GM23248 (cell line): Measurements from ENCODE around the gene VWF. TPM values are rescaled to one million over a fixed set of nuclear protein-coding genes. Genes with fewer than 3 reads are reported as not detected.

Experiments used
- DNase-seq: peaks from one replicate; pipeline ENCODE4 v3.0.0-alpha.2; 2015
- H2AFZ ChIP-seq: fragments of 200-600 bp; sonication (generic); 2 replicates; pipeline ENCODE4 v1.6.1; 2016; ENCODE audit warnings: antibody characterized with exemption
- H3F3A ChIP-seq: fragments of 200-600 bp; sonication (generic); 2 replicates; pipeline ENCODE4 v1.6.1; 2016; ENCODE audit warnings: mild to moderate bottlenecking, antibody characterized with exemption, mixed run types; ENCODE audit not compliant: insufficient read depth
- H3K27ac ChIP-seq: fragments of 200-600 bp; sonication (generic); 2 replicates; pipeline ENCODE4 v1.5.1; 2016; ENCODE audit warnings: mild to moderate bottlenecking
- H3K27me3 ChIP-seq: fragments of 200-600 bp; sonication (generic); replicated peaks from 2 replicates; pipeline ENCODE4 v1.6.1; 2016; ENCODE audit warnings: mild to moderate bottlenecking; ENCODE audit not compliant: insufficient read depth
- H3K36me3 ChIP-seq: fragments of 200-600 bp; sonication (generic); 2 replicates; pipeline ENCODE4 v1.6.1; 2016; ENCODE audit warnings: low read depth, mild to moderate bottlenecking
- H3K4me1 ChIP-seq: fragments of 200-600 bp; sonication (generic); 2 replicates; pipeline ENCODE4 v1.6.1; 2016; ENCODE audit warnings: mild to moderate bottlenecking; ENCODE audit not compliant: insufficient read depth
- H3K4me2 ChIP-seq: fragments of 200-600 bp; sonication (generic); one replicate; pipeline ENCODE4 v1.6.1; 2016; ENCODE audit warnings: mild to moderate bottlenecking; ENCODE audit not compliant: unreplicated experiment
- H3K4me3 ChIP-seq: fragments of 200-600 bp; sonication (generic); 2 replicates; pipeline ENCODE4 v1.5.1; 2016; ENCODE audit warnings: mild to moderate bottlenecking
- H3K79me2 ChIP-seq: fragments of 200-600 bp; sonication (generic); 2 replicates; pipeline ENCODE4 v1.6.1; 2016; ENCODE audit warnings: mild to moderate bottlenecking; ENCODE audit not compliant: insufficient read depth
- H3K9ac ChIP-seq: fragments of 200-600 bp; sonication (generic); 2 replicates; pipeline ENCODE4 v1.6.1; 2016; ENCODE audit warnings: mild to moderate bottlenecking
- H3K9me2 ChIP-seq: fragments of 200-600 bp; sonication (generic); 2 replicates; pipeline ENCODE4 v1.6.1; 2016; ENCODE audit warnings: mixed run types, mild to moderate bottlenecking, moderate library complexity; ENCODE audit not compliant: insufficient read depth
- H3K9me3 ChIP-seq: fragments of 200-600 bp; sonication (generic); one replicate; pipeline ENCODE4 v1.6.1; 2017; ENCODE audit warnings: low read depth
- H4K20me1 ChIP-seq: fragments of 200-600 bp; sonication (generic); 2 replicates; pipeline ENCODE4 v1.6.0; 2016; ENCODE audit not compliant: insufficient read depth
- EZH2 ChIP-seq: fragments of 200-600 bp; sonication (generic); IDR thresholded peaks from 2 replicates; pipeline ENCODE4 v1.6.1; 2018; ENCODE audit warnings: antibody characterized with exemption, mild to moderate bottlenecking; ENCODE audit not compliant: insufficient read depth, poor library complexity, severe bottlenecking
- EZH2phosphoT487 ChIP-seq: fragments of 200-600 bp; sonication (generic); IDR thresholded peaks from 2 replicates; pipeline ENCODE4 v1.6.1; 2018; ENCODE audit warnings: antibody characterized with exemption, moderate library complexity, mild to moderate bottlenecking, low read depth; ENCODE audit not compliant: insufficient read depth
- WGBS, 2 experiments: methylation state at CpG; one replicate each; pipeline ENCODE4 v1.1.6; 2015 to 2017; ENCODE audit warnings: low lambda C conversion rate in 2 of 2, low coverage in 1 of 2; ENCODE audit errors: missing lambda C conversion rate in 2 of 2; 5-methylcytosine and 5-hydroxymethylcytosine counted together
- in situ Hi-C: fragments of 300-500 bp; cut with MboI; formaldehyde crosslinking; loops from 2 replicates; pipeline ENCODE4 v1.15.0; 2020
- polyA plus RNA-seq: library from polyadenylated mRNA; unstranded; fragments of >200 nt; fragmentation: Nextera tagmentation; extraction: Ambion mirVana; gene quantifications from 2 replicates; pipeline ENCODE4 v1.2.1, GENCODE V29; 2016
- total RNA-seq: library from RNA; depleted of rRNA; stranded (reverse); fragments of >200 nt; shearing (Covaris generic); gene quantifications from 2 replicates; pipeline ENCODE4 v1.2.3, GENCODE V29; 2014

The VWF gene
- total and polyA plus RNA-seq, 2 experiments from 2014 or later, result 0.14 TPM; not detected in 1

GRCh38 chr12:5953835-5954586 lies 170.5 kb downstream of the VWF start:
- H3K4me3 ChIP-seq, result no peak overlapping the region
- H3K27ac ChIP-seq, result no peak overlapping the region
- 48% methylated on average over 5 of the region's 5 CpGs for WGBS, 2 experiments
- peaks cover 13% of the 10 kb centered on the region; the same call in 1 of the 2 replicates for H3K27me3 ChIP-seq
- H4K20me1 ChIP-seq, result no peaks in the 10 kb centered on the region
- TF ChIP-seq EZH2phosphoT487 (no peak), EZH2 (no peak)
- in situ Hi-C loops, result no loop called here
- H3K9ac ChIP-seq, result no peak overlapping the region
- H3F3A ChIP-seq, result no peaks in the 10 kb centered on the region
- H3K9me3 ChIP-seq, result no peaks in the 10 kb centered on the region
- no peaks in the 10 kb centered on the region for H3K79me2 ChIP-seq
- no peak overlapping the region for H2AFZ ChIP-seq
- no peaks in the 10 kb centered on the region for H3K4me1 ChIP-seq
- H3K36me3 ChIP-seq, result no peaks in the 10 kb centered on the region
- no peak overlapping the region for H3K4me2 ChIP-seq
- H3K9me2 ChIP-seq, result no peaks in the 10 kb centered on the region
- DNase-seq, result no peak

GRCh38 chr12:5952031-5952430 lies 172.4 kb downstream of the VWF start:
- in situ Hi-C loops, result no loop called here
- Histone ChIP-seq H3K9ac (no peak overlapping the region), H3K4me1 (no peaks in the 10 kb centered on the region), H3K36me3 (no peaks in the 10 kb centered on the region), H2AFZ (no peak overlapping the region), H3K9me3 (no peaks in the 10 kb centered on the region), H3K27ac (no peak overlapping the region), H3K79me2 (no peaks in the 10 kb centered on the region), H3K27me3 (peaks cover 20% of the 10 kb centered on the region; the same call in 1 of the 2 replicates), H3K4me3 (no peak overlapping the region), H4K20me1 (no peaks in the 10 kb centered on the region), H3K9me2 (no peaks in the 10 kb centered on the region), H3K4me2 (no peak overlapping the region), H3F3A (no peaks in the 10 kb centered on the region)
- TF ChIP-seq EZH2phosphoT487, result no peak
- no peak for DNase-seq
- WGBS, 2 experiments, result 60 to 68% methylated on average over 3 of the region's 3 CpGs

GRCh38 chr12:5948696-5949095 lies 175.8 kb downstream of the VWF start:
- H3K4me2 ChIP-seq, result no peak overlapping the region
- no peaks in the 10 kb centered on the region for H3K4me1 ChIP-seq
- H3K36me3 ChIP-seq, result no peaks in the 10 kb centered on the region
- no peaks in the 10 kb centered on the region for H3F3A ChIP-seq
- TF ChIP-seq EZH2phosphoT487 (no peak), EZH2 (no peak)
- no peaks in the 10 kb centered on the region for H3K9me3 ChIP-seq
- no peak overlapping the region for H2AFZ ChIP-seq
- no peak for DNase-seq
- H3K4me3 ChIP-seq, result no peak overlapping the region
- H3K9me2 ChIP-seq, result no peaks in the 10 kb centered on the region
- WGBS, 2 experiments, result 8 to 20% methylated on average over 3 of the region's 3 CpGs
- H3K27ac ChIP-seq, result no peak overlapping the region
- H3K9ac ChIP-seq, result no peak overlapping the region
- H4K20me1 ChIP-seq, result no peaks in the 10 kb centered on the region
- no peaks in the 10 kb centered on the region for H3K79me2 ChIP-seq
- peaks cover 44% of the 10 kb centered on the region for H3K27me3 ChIP-seq
- in situ Hi-C loops, result no loop called here

- TF ChIP-seq EZH2phosphoT487 (no peak), EZH2 (no peak)
- DNase-seq, result no peak
- Histone ChIP-seq H2AFZ (no peak overlapping the region), H3K27ac (no peak overlapping the region), H3K36me3 (no peaks in the 10 kb centered on the region), H3K9me2 (no peaks in the 10 kb centered on the region), H3K4me3 (no peak overlapping the region), H3K9me3 (no peaks in the 10 kb centered on the region), H3F3A (no peaks in the 10 kb centered on the region), H3K27me3 (peaks cover 39% of the 10 kb centered on the region), H4K20me1 (no peaks in the 10 kb centered on the region), H3K9ac (no peak overlapping the region), H3K4me1 (no peaks in the 10 kb centered on the region), H3K4me2 (no peak overlapping the region), H3K79me2 (no peaks in the 10 kb centered on the region)
- in situ Hi-C loops, result no loop called here
- WGBS, 2 experiments, result 46 to 48% methylated on average over 1 of the region's 1 CpG
Observed at GRCh38 chr12:5947006-5947405, 177.5 kb downstream of the VWF start.

GRCh38 chr12:5946388-5946787 lies 178.1 kb downstream of the VWF start:
- Histone ChIP-seq H3K9me3 (no peaks in the 10 kb centered on the region), H3K9me2 (no peaks in the 10 kb centered on the region), H3K36me3 (no peaks in the 10 kb centered on the region), H3K4me3 (no peak overlapping the region), H3K4me1 (no peaks in the 10 kb centered on the region), H3K27me3 (peaks cover 39% of the 10 kb centered on the region), H4K20me1 (no peaks in the 10 kb centered on the region), H3K27ac (no peak overlapping the region), H3K4me2 (no peak overlapping the region), H3K79me2 (no peaks in the 10 kb centered on the region), H3F3A (no peaks in the 10 kb centered on the region), H2AFZ (no peak overlapping the region), H3K9ac (no peak overlapping the region)
- TF ChIP-seq EZH2, result no peak
- no peak for TF ChIP-seq EZH2phosphoT487
- 61 to 64% methylated on average over 2 of the region's 2 CpGs for WGBS, 2 experiments
- DNase-seq, result no peak
- in situ Hi-C loops, result no loop called here
